Measurements from ENCODE around the gene AP1G1.
"Not testable (repeated sequence)": the region's sequence is repeated elsewhere in the genome, so short reads cannot be mapped to it uniquely, and the experiment has no call there.

The AP1G1 gene

GRCh38 chr16:71808593-71809459 is at the start of gene AP1G1:
TSS of gene AP1G1 (minus strand) at chr16:71808834. CDS start at chr16:71789479, 19,355 bp downstream.
- peak; percentile 96 for DNase-seq (ENCODE audit: low spot score)

DNA sequence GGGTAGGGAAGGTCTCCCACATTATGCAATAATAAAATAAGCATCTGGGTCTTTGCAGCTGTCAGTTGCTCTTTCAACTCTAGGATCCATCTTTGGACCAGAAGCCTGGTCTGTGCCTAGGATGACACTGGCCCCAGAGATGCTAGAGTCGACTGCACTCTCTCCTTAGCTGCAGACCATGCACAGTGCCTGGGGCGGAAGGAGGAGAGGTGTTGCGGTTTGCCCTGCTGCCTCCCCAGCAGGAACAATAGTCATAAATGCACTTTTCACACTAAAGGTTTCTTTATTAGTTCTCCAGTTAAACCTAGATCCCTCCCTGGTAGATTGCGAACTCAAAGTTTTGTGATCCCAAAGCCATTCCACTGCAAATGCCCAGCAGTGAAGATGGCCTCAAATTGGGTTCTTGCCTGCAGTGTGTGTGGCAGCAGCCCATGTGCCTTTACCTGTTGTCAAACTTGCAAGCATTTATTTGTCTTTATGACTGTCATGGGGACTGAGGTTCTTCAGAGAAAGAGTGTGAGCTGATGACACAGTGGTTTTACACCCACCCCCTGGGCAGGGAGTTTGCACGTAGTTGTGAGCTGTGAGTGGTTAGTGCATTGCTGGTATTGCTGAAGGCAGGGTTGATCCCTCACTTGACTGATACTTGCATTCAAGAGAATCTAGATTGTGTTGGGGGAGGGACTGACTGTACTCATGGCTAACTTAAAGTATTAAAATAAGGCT is 47.5 kb upstream of the AP1G1 start:
- DNase-seq (ENCODE audit: low spot score): peak; percentile 42

- DNase-seq (ENCODE audit: low spot score): no peak
Observed at GRCh38 chr16:71854369-71854948, 45.8 kb upstream of the AP1G1 start.

DNA sequence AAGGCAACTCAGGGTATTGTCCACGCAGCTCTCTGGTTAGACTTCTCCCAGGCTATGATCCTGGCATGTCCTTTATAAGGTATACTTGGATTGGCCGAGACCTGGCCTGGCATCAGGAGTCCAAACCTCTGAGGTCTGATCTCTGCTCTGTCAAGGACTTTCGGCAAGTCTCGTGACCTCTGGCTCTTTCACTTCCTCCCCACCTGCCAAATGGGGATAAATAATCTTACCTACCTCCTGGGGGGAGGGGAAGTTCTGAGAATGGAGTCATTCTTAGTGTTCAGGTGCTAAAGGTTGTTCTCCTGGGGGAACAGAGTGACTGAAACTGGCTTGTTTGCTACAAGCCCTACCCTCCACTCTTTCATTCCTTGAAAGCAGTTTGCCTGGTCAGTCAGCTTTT is 44.8 kb upstream of the AP1G1 start:
- DNase-seq (ENCODE audit: low spot score): no peak

GRCh38 chr16:71852561-71852960 is 43.9 kb upstream of the AP1G1 start:
- no peak for DNase-seq (ENCODE audit: low spot score)

DNA sequence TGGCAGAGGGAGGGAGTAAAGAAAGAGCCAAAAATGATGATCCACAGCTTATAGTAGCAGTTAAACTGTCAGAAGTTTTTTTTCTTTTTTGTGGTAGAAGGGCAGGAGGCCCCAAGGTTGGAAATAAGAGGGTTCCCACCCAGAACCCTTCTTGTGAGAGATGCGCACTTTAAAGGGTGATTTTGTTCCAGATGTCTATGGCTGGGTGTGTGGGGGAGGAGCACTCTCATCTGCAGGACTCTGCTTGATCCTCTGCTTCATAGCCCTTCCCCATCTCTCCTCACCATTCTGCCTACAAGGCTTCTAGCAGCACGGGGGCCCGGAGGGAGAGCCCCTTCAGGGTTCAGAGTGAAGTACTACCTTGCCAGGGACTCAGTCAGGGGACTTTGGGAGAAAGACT is 43.5 kb upstream of the AP1G1 start:
- DNase-seq (ENCODE audit: low spot score): no peak

GRCh38 chr16:71851746-71852145 is 43.1 kb upstream of the AP1G1 start:
- no peak for DNase-seq (ENCODE audit: low spot score)

DNA sequence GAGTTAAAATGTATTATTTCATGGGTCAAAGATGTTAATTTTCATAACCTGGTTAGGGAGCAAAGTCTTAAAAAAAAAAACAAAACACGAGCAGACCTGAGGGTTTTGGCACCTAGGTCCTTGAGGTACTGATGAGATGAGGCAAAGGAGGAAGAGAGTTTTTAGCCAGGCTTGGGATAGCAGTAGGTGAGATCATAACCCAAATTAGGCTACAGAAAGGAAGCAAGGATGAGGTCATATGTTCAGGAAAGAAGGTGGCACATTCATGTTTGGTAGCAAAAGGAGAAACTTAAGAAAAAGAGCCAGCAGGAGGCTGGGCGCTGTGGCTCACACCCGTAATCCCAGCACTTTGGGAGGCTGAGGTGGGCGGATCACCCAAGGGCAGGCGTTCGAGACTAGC is 40.0 kb upstream of the AP1G1 start:
- DNase-seq (ENCODE audit: low spot score): no peak

- DNase-seq (ENCODE audit: low spot score): no peak
Observed at GRCh38 chr16:71847096-71847495, 38.5 kb upstream of the AP1G1 start.

- DNase-seq (ENCODE audit: low spot score): no peak
Observed at GRCh38 chr16:71846431-71846830, 37.8 kb upstream of the AP1G1 start.

- DNase-seq (ENCODE audit: low spot score): peak; percentile 93
Observed at GRCh38 chr16:71845639-71846430, 37.2 kb upstream of the AP1G1 start, which contains the start of gene ATXN1L. TSS of gene ATXN1L (plus strand) at chr16:71845976. CDS start at chr16:71849741, 3,765 bp downstream.

- no peak for DNase-seq (ENCODE audit: low spot score)
Observed at GRCh38 chr16:71843572-71843971, 34.9 kb upstream of the AP1G1 start.

- no peak for DNase-seq (ENCODE audit: low spot score)
Observed at GRCh38 chr16:71840052-71840451, 31.4 kb upstream of the AP1G1 start.

DNA sequence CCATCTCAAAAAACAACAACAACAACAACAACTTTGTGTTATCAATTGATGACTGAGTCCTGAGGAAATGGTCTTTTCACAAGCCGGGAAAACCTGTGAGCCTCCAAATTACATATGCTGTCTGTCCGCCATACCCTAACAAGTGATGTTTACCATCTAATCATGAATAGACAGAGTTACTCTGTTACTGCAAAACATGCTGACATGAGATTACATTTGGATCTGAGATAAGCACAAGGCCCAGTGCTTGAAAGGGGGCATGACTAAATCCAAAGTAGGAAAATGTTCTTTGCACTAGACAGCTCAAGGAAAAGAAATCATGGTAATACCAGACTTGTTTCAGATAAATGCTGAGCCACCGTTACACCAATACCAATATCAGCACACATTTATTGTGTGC is 28.5 kb upstream of the AP1G1 start:
- no peak for DNase-seq (ENCODE audit: low spot score)

- no peak for DNase-seq (ENCODE audit: low spot score)
Observed at GRCh38 chr16:71834291-71834690, 25.7 kb upstream of the AP1G1 start.

- not testable (repeated sequence) for DNase-seq (ENCODE audit: low spot score)
Observed at GRCh38 chr16:71832112-71832511, 23.5 kb upstream of the AP1G1 start.

- DNase-seq (ENCODE audit: low spot score): not testable (repeated sequence)
Observed at GRCh38 chr16:71831698-71832097, 23.1 kb upstream of the AP1G1 start.

DNA sequence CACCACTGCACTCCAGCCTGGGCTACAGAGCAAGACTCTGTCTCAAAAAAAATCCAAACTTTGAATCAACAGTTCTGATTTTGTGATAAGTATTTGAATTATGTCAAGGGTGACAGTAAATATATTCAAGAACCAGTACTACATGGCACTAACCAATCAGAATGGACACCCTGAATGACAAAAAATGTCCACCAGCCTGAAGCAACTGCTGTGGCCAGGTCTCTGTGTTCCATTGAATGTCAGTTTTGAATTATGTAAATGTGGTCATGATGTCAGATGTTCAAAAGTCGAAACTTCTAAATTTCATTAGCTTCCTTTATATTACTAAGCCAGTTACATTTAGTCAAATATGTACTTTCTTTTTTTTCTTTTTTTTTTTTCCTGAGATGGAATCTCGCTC is 21.7 kb upstream of the AP1G1 start:
- DNase-seq (ENCODE audit: low spot score): no peak

DNA sequence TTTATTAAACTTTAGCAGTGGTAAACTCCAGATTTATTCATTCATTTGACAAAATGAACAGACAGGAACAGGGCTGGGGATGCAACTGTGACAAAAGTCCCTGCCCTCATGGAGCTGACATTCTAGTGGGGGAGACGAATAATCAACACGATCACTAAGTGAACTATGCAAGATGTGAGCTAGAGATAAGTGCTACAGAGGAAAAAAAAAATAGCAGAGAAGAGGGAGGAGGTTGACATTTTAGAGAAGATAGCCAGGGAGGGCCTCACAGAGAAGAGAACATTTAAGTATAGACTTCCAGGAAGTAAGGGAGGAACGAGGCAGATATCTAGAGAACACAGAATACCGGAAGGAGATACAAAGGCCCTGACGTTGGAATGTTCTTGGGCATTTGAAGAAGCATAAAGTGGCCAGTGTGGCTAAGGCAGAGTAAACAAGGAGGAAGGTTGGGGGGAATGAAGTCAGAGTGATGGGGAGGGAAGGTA is 17.9 kb upstream of the AP1G1 start:
- no peak for DNase-seq (ENCODE audit: low spot score)

DNA sequence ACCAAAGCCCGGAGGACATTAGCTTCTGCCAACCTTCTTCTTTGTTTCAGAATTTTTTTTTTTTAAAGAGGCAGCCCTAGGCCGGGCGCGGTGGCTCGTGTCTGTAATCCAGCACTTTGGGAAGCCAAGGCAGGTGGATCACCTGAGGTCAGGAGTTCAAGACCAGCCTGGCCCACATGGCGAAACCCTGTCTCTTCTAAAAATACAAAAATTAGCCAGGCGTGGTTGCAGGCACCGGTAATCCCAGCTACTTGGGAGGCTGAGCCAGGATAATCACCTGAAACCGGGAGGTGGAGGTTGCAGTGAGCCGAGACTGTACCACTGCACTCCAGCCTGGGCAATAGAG is 8.5 kb upstream of the AP1G1 start:
- DNase-seq (ENCODE audit: low spot score): not testable (repeated sequence)

DNA sequence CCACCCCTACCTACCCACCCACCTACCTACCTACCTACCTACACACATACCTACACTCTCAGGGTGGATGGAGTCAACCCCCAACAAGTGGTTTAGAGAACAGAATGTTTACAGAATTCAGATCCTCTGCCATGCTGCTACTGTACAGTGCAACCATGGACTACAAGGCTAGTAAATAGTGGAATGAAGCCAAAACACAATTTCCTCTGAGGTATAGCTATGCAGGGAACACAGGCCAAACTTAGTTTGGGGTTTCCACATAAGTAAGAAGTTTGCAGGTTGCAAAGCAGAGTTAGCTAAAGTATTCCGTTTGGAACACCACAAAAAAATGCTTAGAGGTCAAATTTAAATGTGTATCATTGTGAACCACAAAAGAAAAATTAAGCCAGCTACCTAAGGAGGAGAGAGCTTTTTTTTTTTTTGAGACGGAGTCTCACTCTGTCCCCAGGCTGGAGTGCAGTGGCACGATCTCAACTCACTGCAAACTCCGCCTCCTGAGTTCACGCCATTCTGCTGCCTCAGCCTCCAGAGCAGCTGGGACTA is 2.7 kb upstream of the AP1G1 start:
- no peak for DNase-seq (ENCODE audit: low spot score)

DNA sequence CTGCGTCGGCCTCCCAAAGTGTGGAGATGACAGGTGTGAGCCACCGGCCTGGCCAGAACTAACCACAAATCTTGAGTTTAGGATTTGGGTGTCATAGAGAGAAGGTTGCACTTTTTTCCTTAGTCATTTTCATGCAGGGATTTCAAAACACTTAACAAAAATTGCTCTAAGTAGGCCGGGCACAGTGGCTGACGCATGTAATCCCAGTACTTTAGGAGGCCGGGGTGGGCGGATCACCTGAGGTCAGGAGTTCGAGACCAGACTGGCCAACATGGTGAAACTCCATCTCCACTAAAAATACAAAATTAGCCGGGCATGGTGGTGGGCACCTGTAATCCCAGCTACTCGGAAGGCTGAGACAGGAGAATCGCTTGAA is 1.5 kb upstream of the AP1G1 start:
- not testable (repeated sequence) for DNase-seq (ENCODE audit: low spot score)

Measured in activated CD4-positive, alpha-beta T cell treated with anti-CD3 and anti-CD28 coated beads, Interleukin-2, Interleukin-4, amounts not matched to agents 100 ng/mL and 50 ng/mL, durations not matched to agents 16 hours and 8 hours (primary cell).